Measurements from ENCODE around the gene PAX3. TPM values are rescaled to one million over a fixed set of nuclear protein-coding genes. Genes with fewer than 3 reads are reported as not detected.

PAX3 gene
- total RNA-seq, 4 donors from 2014 or later, result not detected

DNA sequence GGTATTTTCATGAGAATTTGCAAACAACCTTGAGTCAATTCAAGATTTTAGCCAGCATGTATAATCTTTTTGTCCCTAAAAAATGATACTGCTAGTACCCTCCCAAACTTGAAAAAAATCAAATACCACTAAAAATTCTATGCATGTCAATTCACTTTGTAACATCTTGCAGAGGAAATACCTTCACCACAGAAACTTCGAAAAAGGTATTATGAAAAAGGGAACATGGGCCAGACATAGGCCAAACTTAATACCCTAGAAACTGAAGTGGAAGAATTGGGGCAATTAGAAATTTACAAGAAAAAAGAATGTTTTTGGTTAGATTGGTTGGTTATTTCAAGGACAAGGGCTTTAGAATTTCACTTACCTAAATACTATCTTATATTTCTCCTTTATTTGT lies 48.5 kb downstream of the PAX3 start:
- Histone ChIP-seq H3K27me3 (no peaks in the 10 kb centered on the region), H3K9me3 (no peaks in the 10 kb centered on the region), H3K4me1 (no peaks in the 10 kb centered on the region), H3K36me3 (no peaks in the 10 kb centered on the region), H3K4me3 (no peak overlapping the region), H3K27ac (no peak overlapping the region)
- DNase-seq, result no peak
- TF ChIP-seq POLR2AphosphoS5 (IDR thresholded peaks at IDR 0.05), result no peak
- no peak for TF ChIP-seq EP300 (IDR thresholded peaks at IDR 0.05; ENCODE audit: low read depth)
- TF ChIP-seq, protein P1, sequence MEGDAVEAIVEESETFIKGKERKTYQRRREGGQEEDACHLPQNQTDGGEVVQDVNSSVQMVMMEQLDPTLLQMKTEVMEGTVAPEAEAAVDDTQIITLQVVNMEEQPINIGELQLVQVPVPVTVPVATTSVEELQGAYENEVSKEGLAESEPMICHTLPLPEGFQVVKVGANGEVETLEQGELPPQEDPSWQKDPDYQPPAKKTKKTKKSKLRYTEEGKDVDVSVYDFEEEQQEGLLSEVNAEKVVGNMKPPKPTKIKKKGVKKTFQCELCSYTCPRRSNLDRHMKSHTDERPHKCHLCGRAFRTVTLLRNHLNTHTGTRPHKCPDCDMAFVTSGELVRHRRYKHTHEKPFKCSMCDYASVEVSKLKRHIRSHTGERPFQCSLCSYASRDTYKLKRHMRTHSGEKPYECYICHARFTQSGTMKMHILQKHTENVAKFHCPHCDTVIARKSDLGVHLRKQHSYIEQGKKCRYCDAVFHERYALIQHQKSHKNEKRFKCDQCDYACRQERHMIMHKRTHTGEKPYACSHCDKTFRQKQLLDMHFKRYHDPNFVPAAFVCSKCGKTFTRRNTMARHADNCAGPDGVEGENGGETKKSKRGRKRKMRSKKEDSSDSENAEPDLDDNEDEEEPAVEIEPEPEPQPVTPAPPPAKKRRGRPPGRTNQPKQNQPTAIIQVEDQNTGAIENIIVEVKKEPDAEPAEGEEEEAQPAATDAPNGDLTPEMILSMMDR (IDR thresholded peaks at IDR 0.05), result no peak
- no peak for TF ChIP-seq POLR2A (IDR thresholded peaks at IDR 0.05)
- intact Hi-C loops (cut with DNase I; ENCODE audit: low total_unique reads), result no loop called here
- 33 to 64% methylated on average over 1 of the region's 1 CpG for WGBS, 2 donors (ENCODE audit: low coverage in 1 of 2)
- in situ Hi-C loops (cut with MboI; ENCODE audit: low pct_ligation_motif_present in 1 of 4, low pct_unique_long_range_greater_than_20kb in 1 of 4, low sequenced_read_pairs in 3 of 4), result no loop called here

DNA sequence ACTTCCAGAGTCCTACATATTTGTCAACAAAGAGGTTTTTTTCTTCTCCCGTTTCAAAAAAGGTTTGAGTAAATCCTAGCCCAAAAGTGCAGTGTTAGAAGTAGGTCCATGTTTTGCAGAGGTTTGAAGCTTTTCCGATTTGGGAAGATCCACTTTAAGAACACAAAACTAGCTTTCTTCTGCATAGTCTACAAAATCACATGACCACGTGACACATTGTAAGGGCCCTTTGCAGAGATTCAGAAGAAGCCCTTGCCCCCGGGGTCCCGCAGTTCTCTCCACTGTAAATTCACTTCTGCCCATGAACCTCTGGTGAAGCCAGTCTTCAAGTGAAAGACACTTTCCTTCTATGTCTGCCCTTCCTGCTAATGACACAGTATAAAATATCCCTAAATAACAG lies 49.4 kb downstream of the PAX3 start:
- no peak for DNase-seq
- no peak for TF ChIP-seq EP300 (IDR thresholded peaks at IDR 0.05; ENCODE audit: low read depth)
- TF ChIP-seq, protein P1 (IDR thresholded peaks at IDR 0.05), result no peak
- no peak for TF ChIP-seq POLR2A (IDR thresholded peaks at IDR 0.05)
- TF ChIP-seq POLR2AphosphoS5 (IDR thresholded peaks at IDR 0.05), result no peak
- no peaks in the 10 kb centered on the region for H3K9me3 ChIP-seq
- no peak overlapping the region for H3K4me3 ChIP-seq
- in situ Hi-C loops (cut with MboI; ENCODE audit: low pct_ligation_motif_present in 1 of 4, low pct_unique_long_range_greater_than_20kb in 1 of 4, low sequenced_read_pairs in 3 of 4) (no loop called here), intact Hi-C loops (cut with DNase I; ENCODE audit: low total_unique reads) (no loop called here)
- no peaks in the 10 kb centered on the region for H3K4me1 ChIP-seq
- 77 to 100% methylated on average over 1 to 5 of the region's 5 CpGs for WGBS, 2 donors (ENCODE audit: low coverage in 1 of 2)
- H3K36me3 ChIP-seq, result no peaks in the 10 kb centered on the region
- no peak overlapping the region for H3K27ac ChIP-seq
- no peaks in the 10 kb centered on the region for H3K27me3 ChIP-seq

GRCh38 chr2:222248818-222249217 lies 50.0 kb downstream of the PAX3 start:
- Histone ChIP-seq H3K27ac (no peak overlapping the region), H3K4me1 (no peaks in the 10 kb centered on the region), H3K4me3 (no peak overlapping the region), H3K9me3 (no peaks in the 10 kb centered on the region), H3K36me3 (no peaks in the 10 kb centered on the region), H3K27me3 (no peaks in the 10 kb centered on the region)
- 46 to 64% methylated on average over 1 of the region's 1 CpG for WGBS, 2 donors (ENCODE audit: low coverage in 1 of 2)
- intact Hi-C loops (cut with DNase I; ENCODE audit: low total_unique reads), result no loop called here
- no peak for DNase-seq
- in situ Hi-C loops (cut with MboI; ENCODE audit: low pct_ligation_motif_present in 1 of 4, low pct_unique_long_range_greater_than_20kb in 1 of 4, low sequenced_read_pairs in 3 of 4), result no loop called here
- TF ChIP-seq, protein P1 (IDR thresholded peaks at IDR 0.05), result no peak
- no peak for TF ChIP-seq POLR2AphosphoS5 (IDR thresholded peaks at IDR 0.05)
- TF ChIP-seq EP300 (IDR thresholded peaks at IDR 0.05; ENCODE audit: low read depth), result no peak
- TF ChIP-seq POLR2A (IDR thresholded peaks at IDR 0.05), result no peak

DNA sequence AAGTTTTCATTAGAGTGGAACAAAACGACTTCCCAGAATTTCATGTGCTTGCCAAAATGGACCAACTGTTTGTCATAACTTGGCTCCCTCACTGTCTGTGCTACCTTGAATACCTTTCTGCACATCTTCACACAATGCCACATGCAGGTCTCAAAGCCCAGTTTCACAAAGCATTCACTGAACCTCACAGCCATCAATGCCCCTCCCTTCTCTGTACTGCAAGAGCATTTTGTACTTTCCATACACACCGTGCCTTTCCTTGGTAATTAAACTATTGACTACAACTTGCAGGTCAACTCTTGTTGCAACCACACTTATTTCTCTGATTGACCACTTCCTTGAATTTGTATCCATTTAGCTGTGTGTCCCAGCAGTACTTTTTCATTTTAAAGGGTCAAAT lies 50.5 kb downstream of the PAX3 start:
- in situ Hi-C loops (cut with MboI; ENCODE audit: low pct_ligation_motif_present in 1 of 4, low pct_unique_long_range_greater_than_20kb in 1 of 4, low sequenced_read_pairs in 3 of 4), result no loop called here
- H3K36me3 ChIP-seq, result no peaks in the 10 kb centered on the region
- H3K4me3 ChIP-seq, result no peak overlapping the region
- no peaks in the 10 kb centered on the region for H3K4me1 ChIP-seq
- H3K27ac ChIP-seq, result no peak overlapping the region
- no peak for DNase-seq
- no peaks in the 10 kb centered on the region for H3K9me3 ChIP-seq
- intact Hi-C loops (cut with DNase I; ENCODE audit: low total_unique reads), result no loop called here
- 39 to 53% methylated on average over 2 of the region's 2 CpGs for WGBS, 2 donors (ENCODE audit: low coverage in 1 of 2)
- TF ChIP-seq EP300 (IDR thresholded peaks at IDR 0.05; ENCODE audit: low read depth), result no peak
- TF ChIP-seq, protein P1 (IDR thresholded peaks at IDR 0.05), result no peak
- no peak for TF ChIP-seq POLR2AphosphoS5 (IDR thresholded peaks at IDR 0.05)
- no peak for TF ChIP-seq POLR2A (IDR thresholded peaks at IDR 0.05)
- H3K27me3 ChIP-seq, result no peaks in the 10 kb centered on the region
